SKM-1 treated with dmso at 0.1 percent for 144 hours (cell line): Measurements from ENCODE around the gene GPR87.
A peak's percentile ranks its signal among the peaks of the same experiment; 100 is the strongest.

ENCODE experiments used
- DNase-seq: peaks from one replicate; lab custom pipeline; 2025; ENCODE audit not compliant: unreplicated experiment; lab: John Stamatoyannopoulos, UW

Gene GPR87

GRCh38 chr3:151316267-151316991 is at the start of gene GPR87:
TSS of gene GPR87 (minus strand) at chr3:151316820. CDS start at chr3:151300100, 16,720 bp downstream.
- no peak for DNase-seq

- DNase-seq: peak; percentile 2
Measured at GRCh38 chr3:151362751-151363174, 46.1 kb upstream of the GPR87 start.

- DNase-seq: no peak
Measured at GRCh38 chr3:151357463-151357850, 40.8 kb upstream of the GPR87 start.

- DNase-seq: no peak
Measured at GRCh38 chr3:151356794-151357462, 40.3 kb upstream of the GPR87 start.

- no peak for DNase-seq
Measured at GRCh38 chr3:151351648-151352047, 35.0 kb upstream of the GPR87 start.

GRCh38 chr3:151351219-151351618 is 34.6 kb upstream of the GPR87 start:
- no peak for DNase-seq

- no peak for DNase-seq
Measured at GRCh38 chr3:151350656-151351055, 34.0 kb upstream of the GPR87 start.

GRCh38 chr3:151347432-151347831 is 30.8 kb upstream of the GPR87 start:
- peak; percentile 99 for DNase-seq

- peak; percentile 96 for DNase-seq
Measured at GRCh38 chr3:151346292-151346691, 29.7 kb upstream of the GPR87 start.

GRCh38 chr3:151345859-151346258 is 29.2 kb upstream of the GPR87 start:
- DNase-seq: no peak

GRCh38 chr3:151331696-151332095 is 15.1 kb upstream of the GPR87 start:
- DNase-seq: peak; percentile 19

GRCh38 chr3:151330899-151331298 is 14.3 kb upstream of the GPR87 start:
- peak; percentile 66 for DNase-seq

- no peak for DNase-seq
Measured at GRCh38 chr3:151330379-151330778, 13.8 kb upstream of the GPR87 start.

GRCh38 chr3:151329363-151329762 is 12.7 kb upstream of the GPR87 start, which contains the start of gene P2RY13:
TSS of gene P2RY13 (minus strand) at chr3:151329549. CDS start at chr3:151329528, 21 bp downstream.
- DNase-seq: peak; percentile 47

GRCh38 chr3:151328298-151328995 is 11.8 kb upstream of the GPR87 start:
- DNase-seq: peak; percentile 55

- DNase-seq: peak; percentile 25
Measured at GRCh38 chr3:151327571-151328198, 11.1 kb upstream of the GPR87 start.

GRCh38 chr3:151322511-151322910 is 5.9 kb upstream of the GPR87 start:
- peak; percentile 15 for DNase-seq

- no peak for DNase-seq
Measured at GRCh38 chr3:151321526-151321925, 4.9 kb upstream of the GPR87 start.

- no peak for DNase-seq
Measured at GRCh38 chr3:151320131-151320530, 3.5 kb upstream of the GPR87 start.

- DNase-seq: no peak
Measured at GRCh38 chr3:151319628-151320027, 3.0 kb upstream of the GPR87 start.

GRCh38 chr3:151318991-151319390 is 2.4 kb upstream of the GPR87 start:
- peak; percentile 64 for DNase-seq
